IPS-18a (cell line): ENCODE results near the gene GGNBP2.
A peak's percentile ranks its signal among the peaks of the same experiment; 100 is the strongest.

ENCODE experiments used
- H3K27ac ChIP-seq: one replicate; pipeline ENCODE4 v1.5.1; 2013; ENCODE audit warnings: low read length
- H3K27me3 ChIP-seq: one replicate; pipeline ENCODE4 v1.6.1; 2013; ENCODE audit warnings: mild to moderate bottlenecking, low read length; ENCODE audit not compliant: control insufficient read depth, insufficient read depth
- H3K36me3 ChIP-seq: one replicate; pipeline ENCODE4 v1.6.1; 2013; ENCODE audit warnings: low read depth, low read length; ENCODE audit not compliant: control insufficient read depth
- H3K4me1 ChIP-seq: one replicate; pipeline ENCODE4 v1.6.1; 2013; ENCODE audit warnings: low read depth, low read length; ENCODE audit not compliant: control insufficient read depth
- H3K4me3 ChIP-seq: one replicate; pipeline ENCODE4 v1.5.1; 2013; ENCODE audit warnings: low read length
- H3K9ac ChIP-seq: one replicate; pipeline ENCODE4 v1.6.1; 2013; ENCODE audit warnings: mild to moderate bottlenecking, low read length, moderate library complexity
- H3K9me3 ChIP-seq: one replicate; pipeline ENCODE4 v1.6.1; 2013; ENCODE audit warnings: low read depth, low read length; ENCODE audit not compliant: control insufficient read depth

Gene GGNBP2

GRCh38 chr17:36629252-36629847 lies 84.6 kb downstream of the GGNBP2 start:
- no peak overlapping the region for H3K4me3 ChIP-seq
- H3K9ac ChIP-seq, result no peak overlapping the region
- H3K27ac ChIP-seq, result no peak overlapping the region
- H3K36me3 ChIP-seq, result no peaks in the 10 kb centered on the region
- no peaks in the 10 kb centered on the region for H3K9me3 ChIP-seq
- H3K27me3 ChIP-seq, result peaks cover 15% of the 10 kb centered on the region
- H3K4me1 ChIP-seq, result peaks cover 23% of the 10 kb centered on the region

GRCh38 chr17:36629970-36630502 lies 85.3 kb downstream of the GGNBP2 start:
- Histone ChIP-seq H3K27me3 (peaks cover 19% of the 10 kb centered on the region), H3K9me3 (no peaks in the 10 kb centered on the region), H3K27ac (no peak overlapping the region), H3K4me3 (no peak overlapping the region), H3K36me3 (no peaks in the 10 kb centered on the region), H3K9ac (no peak overlapping the region), H3K4me1 (peaks cover 23% of the 10 kb centered on the region)

- H3K4me3 ChIP-seq, result no peak overlapping the region
- H3K27me3 ChIP-seq, result peaks cover 19% of the 10 kb centered on the region
- no peak overlapping the region for H3K27ac ChIP-seq
- no peaks in the 10 kb centered on the region for H3K9me3 ChIP-seq
- H3K4me1 ChIP-seq, result peaks cover 23% of the 10 kb centered on the region
- H3K36me3 ChIP-seq, result no peaks in the 10 kb centered on the region
- H3K9ac ChIP-seq, result no peak overlapping the region
Measured at GRCh38 chr17:36631022-36631421, 86.3 kb downstream of the GGNBP2 start.

GRCh38 chr17:36632916-36633771 lies 88.4 kb downstream of the GGNBP2 start:
- Histone ChIP-seq H3K27ac (no peak overlapping the region), H3K27me3 (peaks cover 19% of the 10 kb centered on the region)

More at GRCh38 chr17:36632916-36633771, 88.4 kb downstream of the GGNBP2 start:
- H3K4me1 ChIP-seq, result peaks cover 23% of the 10 kb centered on the region
- H3K4me3 ChIP-seq, result peak overlapping the region; percentile 32
- H3K36me3 ChIP-seq, result no peaks in the 10 kb centered on the region
- no peaks in the 10 kb centered on the region for H3K9me3 ChIP-seq
- H3K9ac ChIP-seq, result no peak overlapping the region
